Measurements from ENCODE around the gene NEURL1B.

- no peak for TF ChIP-seq POLR2A (IDR thresholded peaks at IDR 0.05)
- no peak for TF ChIP-seq CTCF (IDR thresholded peaks at IDR 0.05)
These were observed 40.5 kb upstream of the NEURL1B start for GRCh38 chr5:172600571-172600970.

Data from tibial nerve (tissue), 3 donors.